GM18909 (cell line): Measurements from ENCODE around the gene TRAPPC4.
"Not testable (repeated sequence)": the region's sequence is repeated elsewhere in the genome, so short reads cannot be mapped to it uniquely, and the experiment has no call there.

ENCODE experiments used
- ATAC-seq: cut with Tn5 transposase; IDR thresholded peaks from one replicate; pipeline ENCODE4 v1.9.1; 2021; ENCODE audit warnings: mild to moderate bottlenecking; ENCODE audit not compliant: unreplicated experiment, poor library complexity

The TRAPPC4 gene

GRCh38 chr11:119018074-119018938, at the start of gene TRAPPC4, which contains the start of gene RPS25:
Gene TRAPPC4 (plus strand): TSS chr11:119018766. CDS start chr11:119018796, 30 bp downstream.
Gene RPS25 (minus strand): TSS chr11:119018343. CDS start chr11:119018284, 59 bp downstream.
- peak; percentile 89 for ATAC-seq

DNA sequence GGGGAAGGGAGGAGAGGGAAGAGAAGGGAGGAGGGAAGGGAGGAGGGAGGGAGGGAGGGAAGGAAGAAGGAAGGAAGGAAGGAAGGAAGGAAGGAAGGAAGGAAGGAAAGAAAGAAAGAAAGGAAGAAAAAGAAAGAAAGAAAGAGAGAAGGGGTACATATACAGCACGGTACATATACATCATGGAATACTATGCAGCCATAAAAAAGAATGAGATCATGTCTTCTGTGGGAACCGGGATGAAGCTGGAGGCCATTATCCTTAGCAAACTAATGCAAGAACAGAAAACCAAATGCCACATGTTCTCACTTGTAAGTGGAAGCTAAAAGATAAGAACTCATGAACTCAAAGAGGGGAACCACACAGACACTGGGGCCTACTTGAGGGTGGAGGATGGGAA, 49.1 kb upstream of the TRAPPC4 start:
- ATAC-seq, result not testable (repeated sequence)

GRCh38 chr11:118971646-118972045, 46.9 kb upstream of the TRAPPC4 start, which contains the start of gene FOXR1:
Gene FOXR1 (plus strand): TSS chr11:118971761. CDS start chr11:118971932, 171 bp downstream.
- no peak for ATAC-seq

DNA sequence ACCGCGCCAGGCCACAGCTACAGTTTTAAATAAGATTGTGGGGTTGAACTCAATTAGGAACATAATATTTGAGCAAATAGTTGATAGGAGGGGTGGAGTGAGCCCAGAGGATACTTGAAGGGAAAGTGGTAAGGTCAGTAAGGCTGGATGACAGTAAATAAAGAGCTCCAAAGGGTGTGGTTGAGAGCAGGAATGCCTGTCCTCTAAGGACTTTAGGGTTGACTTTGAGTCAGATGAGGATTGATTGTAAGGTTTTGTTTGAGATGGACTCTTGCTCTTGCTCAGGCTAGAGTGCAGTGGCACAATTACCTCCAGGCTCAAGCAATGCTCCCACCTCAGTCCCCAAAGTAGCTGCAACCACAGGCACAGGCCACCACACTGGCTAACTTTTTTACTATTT, 44.6 kb upstream of the TRAPPC4 start:
- no peak for ATAC-seq

DNA sequence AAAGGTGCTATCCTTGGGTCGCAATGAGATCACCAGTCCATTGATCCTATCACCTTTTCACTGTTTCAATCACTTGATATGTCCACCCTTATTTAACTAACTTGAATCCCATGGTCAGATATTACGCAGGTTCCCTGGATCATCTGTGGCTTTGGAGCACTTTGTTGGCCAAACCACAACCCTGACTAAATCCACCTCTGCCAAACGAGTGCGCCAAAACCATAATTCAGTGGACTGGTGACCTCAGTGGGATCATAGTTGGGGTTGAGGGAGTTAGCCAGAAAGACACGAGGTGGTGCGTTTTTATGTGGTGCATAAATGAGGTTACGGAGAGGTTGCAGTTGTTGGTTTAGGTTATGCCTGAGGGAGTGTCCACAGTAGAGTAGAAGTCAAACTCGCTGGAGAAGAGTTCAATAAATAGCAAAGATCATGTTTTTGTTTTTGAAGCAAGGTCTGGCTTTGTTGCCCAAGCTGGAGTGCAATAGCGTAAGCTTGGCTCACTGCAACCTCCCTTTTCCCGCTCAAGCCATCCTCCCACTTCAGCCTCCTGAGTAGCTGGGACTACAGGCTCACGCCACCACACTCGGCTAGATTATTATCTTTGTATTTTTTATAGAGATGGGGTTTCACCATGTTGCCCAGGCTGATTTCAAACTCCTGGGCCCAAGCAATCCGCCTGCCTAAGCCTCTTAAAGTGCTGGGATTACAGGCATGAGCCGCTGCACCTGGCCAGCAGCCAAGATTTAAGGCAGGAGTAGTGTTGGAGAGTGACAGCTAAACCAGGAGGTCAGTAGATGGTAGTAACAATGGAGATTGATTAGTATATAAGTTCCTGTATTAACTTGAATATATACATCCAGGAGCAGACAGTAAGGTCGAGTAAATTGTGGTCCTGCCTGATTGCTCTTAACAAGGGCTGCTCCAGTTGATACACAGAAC, 42.5 kb upstream of the TRAPPC4 start:
- ATAC-seq, result no peak

- no peak for ATAC-seq
These were observed 39.1 kb upstream of the TRAPPC4 start for GRCh38 chr11:118979434-118979833.

GRCh38 chr11:118980191-118980881, 38.2 kb upstream of the TRAPPC4 start:
- no peak for ATAC-seq

DNA sequence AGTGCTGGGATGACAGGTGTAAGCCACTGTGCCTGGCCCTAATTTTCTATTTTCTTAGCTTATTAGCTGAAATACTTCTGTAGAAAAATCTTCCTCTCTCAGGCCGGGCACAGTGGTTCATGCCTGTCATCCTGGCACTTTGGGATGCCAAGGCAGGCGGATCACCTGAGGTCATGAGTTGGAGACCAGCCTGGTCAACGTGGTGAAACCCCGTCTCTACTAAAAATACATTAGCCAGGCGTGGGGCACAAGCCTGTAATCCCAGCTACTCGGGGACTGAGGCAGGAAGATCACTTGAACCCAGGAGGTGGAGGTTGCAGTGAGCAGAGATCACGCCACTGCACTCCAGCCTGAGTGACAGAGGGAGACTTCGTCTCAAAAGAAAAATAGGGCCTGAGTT, 34.2 kb upstream of the TRAPPC4 start:
- not testable (repeated sequence) for ATAC-seq

- ATAC-seq, result no peak
These were observed 33.7 kb upstream of the TRAPPC4 start for GRCh38 chr11:118984825-118985224.

- no peak for ATAC-seq
These were observed 30.3 kb upstream of the TRAPPC4 start for GRCh38 chr11:118988280-118988679.

DNA sequence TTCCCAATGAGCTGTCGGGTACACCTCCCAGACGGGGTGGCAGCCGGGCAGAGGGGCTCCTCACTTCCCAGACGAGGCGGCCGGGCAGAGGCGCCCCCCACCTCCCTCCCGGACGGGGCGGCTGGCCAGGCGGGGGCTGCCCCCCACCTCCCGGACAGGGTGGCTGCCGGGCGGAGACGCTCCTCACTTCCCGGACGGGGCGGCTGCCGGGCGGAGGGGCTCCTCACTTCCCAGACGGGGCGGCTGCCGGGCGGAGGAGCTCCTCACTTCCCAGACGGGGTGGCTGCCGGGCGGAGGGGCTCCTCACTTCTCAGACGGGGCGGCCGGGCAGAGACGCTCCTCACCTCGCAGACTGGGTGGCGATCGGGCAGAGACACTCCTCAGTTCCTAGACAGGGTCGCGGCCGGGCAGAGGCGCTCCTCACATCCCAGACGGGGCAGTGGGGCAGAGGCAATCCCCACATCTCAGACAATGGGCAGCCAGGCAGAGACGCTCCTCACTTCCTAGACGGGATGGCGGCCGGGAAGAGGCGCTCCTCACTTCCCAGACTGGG, 27.0 kb upstream of the TRAPPC4 start:
- not testable (repeated sequence) for ATAC-seq

- peak; percentile 1 for ATAC-seq
These were observed 21.5 kb upstream of the TRAPPC4 start for GRCh38 chr11:118996926-118997626.

DNA sequence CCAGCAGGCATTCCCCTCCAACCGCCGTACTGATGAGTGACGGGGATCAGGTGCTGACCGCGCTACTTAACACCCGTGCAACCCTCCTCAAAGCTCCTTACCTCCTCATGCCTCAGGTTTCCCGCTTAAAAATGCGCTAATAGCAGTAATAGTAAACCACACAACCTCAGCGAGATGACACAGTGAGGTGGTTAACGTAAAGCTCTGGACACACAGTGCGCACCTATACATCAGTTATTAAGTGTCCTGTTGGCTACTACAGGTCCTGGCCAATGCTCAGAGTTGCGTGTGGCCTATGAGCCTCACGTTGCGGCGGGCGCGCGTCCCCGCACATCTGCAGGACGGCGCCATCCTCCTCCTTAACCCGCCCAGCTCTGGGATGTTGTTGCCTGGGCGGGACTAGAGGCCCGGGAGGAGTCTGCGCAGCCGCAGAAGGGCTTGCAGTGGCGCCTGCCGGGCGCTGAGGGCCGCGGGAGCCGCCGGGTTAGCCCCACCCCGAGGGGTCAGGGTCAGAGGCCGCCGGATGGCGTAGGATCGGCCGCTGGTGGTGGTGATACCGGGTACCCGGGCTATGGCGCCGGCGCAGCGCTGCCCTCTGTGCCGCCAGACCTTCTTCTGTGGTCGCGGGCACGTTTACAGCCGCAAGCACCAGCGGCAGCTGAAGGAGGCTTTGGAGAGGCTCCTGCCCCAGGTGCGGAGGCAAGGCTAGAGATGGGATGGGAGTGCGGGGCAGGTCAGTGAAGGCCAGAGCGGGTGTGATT, 20.8 kb upstream of the TRAPPC4 start, which contains the start of gene CENATAC:
Gene CENATAC, plus strand, starts transcription at position 512 of the 761 bp plus-strand sequence. Its CDS starts 60 bp downstream, at position 572.
- ATAC-seq, result peak; percentile 95

DNA sequence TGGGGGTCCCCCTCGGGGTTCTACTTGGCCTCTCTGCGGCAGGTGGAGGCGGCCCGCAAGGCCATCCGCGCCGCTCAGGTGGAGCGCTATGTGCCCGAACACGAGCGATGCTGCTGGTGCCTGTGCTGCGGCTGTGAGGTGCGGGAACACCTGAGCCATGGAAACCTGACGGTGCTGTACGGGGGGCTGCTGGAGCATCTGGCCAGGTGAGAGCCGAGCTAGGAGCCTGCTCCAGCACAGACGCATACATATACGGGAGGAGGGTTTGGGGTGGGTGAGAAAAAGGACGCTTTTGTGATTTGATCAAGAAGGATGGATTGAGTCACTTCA, 20.2 kb upstream of the TRAPPC4 start:
- peak; percentile 18 for ATAC-seq

DNA sequence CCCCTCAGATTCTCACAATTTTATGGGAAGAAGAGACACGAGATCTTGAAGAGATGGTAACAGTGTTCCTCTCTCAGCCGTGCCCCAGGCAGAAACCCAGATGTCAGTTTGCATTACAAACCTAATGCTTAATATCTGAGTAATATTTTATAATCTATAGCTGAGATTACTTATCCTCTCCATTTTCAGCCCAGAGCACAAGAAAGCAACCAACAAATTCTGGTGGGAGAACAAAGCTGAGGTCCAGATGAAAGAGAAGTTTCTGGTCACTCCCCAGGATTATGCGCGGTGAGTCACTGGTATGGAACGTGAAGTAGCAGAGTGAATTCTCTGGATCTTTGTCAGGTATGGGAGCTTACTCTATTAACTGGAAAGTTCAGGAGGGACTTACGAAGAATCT, 19.7 kb upstream of the TRAPPC4 start:
- ATAC-seq, result no peak

- no peak for ATAC-seq
These were observed 17.7 kb upstream of the TRAPPC4 start for GRCh38 chr11:119000906-119001305.

GRCh38 chr11:119006656-119007055, 11.9 kb upstream of the TRAPPC4 start:
- ATAC-seq, result no peak

- no peak for ATAC-seq
These were observed 7.0 kb upstream of the TRAPPC4 start for GRCh38 chr11:119011476-119012053.
